BJ (cell line): ENCODE results near the gene ST3GAL4. TPM values are rescaled to one million over a fixed set of nuclear protein-coding genes. Genes with fewer than 3 reads are reported as not detected.
A peak's percentile ranks its signal among the peaks of the same experiment; 100 is the strongest.

Experiments
- CTCF ChIA-PET: fragments of 350-600 bp; formaldehyde crosslinking; extraction: SDS; loops from one replicate; lab custom pipeline; 2021; ENCODE audit warnings: antibody characterized with exemption, inconsistent platforms; lab: Yijun Ruan, JAX
- POLR2A ChIA-PET: fragments of 300-600 bp; sonication (Branson Sonifier 250); formaldehyde crosslinking; extraction: SDS; loops from one replicate; lab custom pipeline; 2021; ENCODE audit warnings: antibody characterized with exemption; lab: Charles Lee
- DNase-seq: peaks from one replicate; pipeline ENCODE4 v3.0.0-alpha.2; 2011; ENCODE audit warnings: low read depth
- H3K27me3 ChIP-seq: 2 replicates; pipeline ENCODE4 v1.6.0; 2011; ENCODE audit warnings: low read length; ENCODE audit not compliant: control insufficient read depth, insufficient read depth
- H3K36me3 ChIP-seq: 2 replicates; pipeline ENCODE4 v1.5.1; 2011; ENCODE audit warnings: low read length; ENCODE audit not compliant: control insufficient read depth, insufficient read depth
- H3K4me3 ChIP-seq: 2 replicates; pipeline ENCODE4 v1.5.1; 2011; ENCODE audit warnings: low read depth, mild to moderate bottlenecking, control low read depth, low read length
- CTCF ChIP-seq: IDR thresholded peaks from 2 replicates; pipeline ENCODE4 v1.5.1; 2011; ENCODE audit warnings: low read depth, mild to moderate bottlenecking, control low read depth, inconsistent platforms, low read length, moderate library complexity; ENCODE audit not compliant: insufficient read depth
- polyA plus RNA-seq: library from polyadenylated mRNA; depleted of rRNA; stranded (reverse); fragments of >200 nt; gene quantifications from 2 replicates; pipeline ENCODE4 v1.2.3, GENCODE V29; 2011

The ST3GAL4 gene
- polyA plus RNA-seq, 1 experiment: 31.8 TPM

GRCh38 chr11:126329644-126330211 is 25.8 kb upstream of the ST3GAL4 start:
- H3K4me3 ChIP-seq: no peak overlapping the region
- ChIA-PET POLR2A (no interaction called here), CTCF (interaction anchor here (0.9 to 2.2 kb wide), 3 partner anchors 10 to 19 kb away, joined by 3 to 9 read pairs (median 7); no protein-coding TSS in a partner anchor)
- H3K36me3 ChIP-seq: no peaks in the 10 kb centered on the region
- no peak for TF ChIP-seq CTCF
- no peaks in the 10 kb centered on the region for H3K27me3 ChIP-seq
- no peak for DNase-seq

DNA sequence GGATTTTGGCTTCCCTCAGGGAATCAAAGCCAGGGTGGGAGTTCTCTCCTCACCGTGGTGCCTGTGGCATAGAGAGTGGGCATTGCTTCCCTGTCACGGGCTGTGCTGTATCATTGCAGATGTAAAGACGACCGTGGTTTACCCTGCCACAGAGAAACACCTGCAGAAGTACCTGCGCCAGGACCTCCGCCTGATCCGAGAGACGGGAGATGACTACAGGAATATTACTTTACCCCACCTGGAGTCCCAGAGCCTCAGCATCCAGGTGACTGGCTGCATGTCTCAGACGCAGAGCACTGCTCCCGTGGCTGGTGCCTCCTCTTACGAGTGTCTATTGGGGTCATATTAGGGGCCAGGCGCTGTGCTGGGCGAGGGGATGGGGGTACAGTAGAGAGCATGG is 24.2 kb upstream of the ST3GAL4 start:
- no peaks in the 10 kb centered on the region for H3K27me3 ChIP-seq
- CTCF ChIA-PET: interaction anchor here (0.8 to 2.1 kb wide), 3 partner anchors 13 to 21 kb away, joined by 4 to 9 read pairs (median 6); no protein-coding TSS in a partner anchor
- no peaks in the 10 kb centered on the region for H3K36me3 ChIP-seq
- no peak overlapping the region for H3K4me3 ChIP-seq
- POLR2A ChIA-PET: no interaction called here
- no peak for DNase-seq
- no peak for TF ChIP-seq CTCF

- no peaks in the 10 kb centered on the region for H3K36me3 ChIP-seq
- TF ChIP-seq CTCF: no peak
- no peak overlapping the region for H3K4me3 ChIP-seq
- H3K27me3 ChIP-seq: no peaks in the 10 kb centered on the region
- ChIA-PET CTCF (interaction anchor here (2.1 kb wide), 1 partner anchor 22 kb away, joined by 6 read pairs; no protein-coding TSS in a partner anchor), POLR2A (interaction anchor here (0.6 to 0.9 kb wide), 2 partner anchors 10 to 51 kb away, joined by 3 read pairs; no protein-coding TSS in a partner anchor)
- DNase-seq: peak; percentile 69
Observed at GRCh38 chr11:126332221-126332711, 23.2 kb upstream of the ST3GAL4 start.

DNA sequence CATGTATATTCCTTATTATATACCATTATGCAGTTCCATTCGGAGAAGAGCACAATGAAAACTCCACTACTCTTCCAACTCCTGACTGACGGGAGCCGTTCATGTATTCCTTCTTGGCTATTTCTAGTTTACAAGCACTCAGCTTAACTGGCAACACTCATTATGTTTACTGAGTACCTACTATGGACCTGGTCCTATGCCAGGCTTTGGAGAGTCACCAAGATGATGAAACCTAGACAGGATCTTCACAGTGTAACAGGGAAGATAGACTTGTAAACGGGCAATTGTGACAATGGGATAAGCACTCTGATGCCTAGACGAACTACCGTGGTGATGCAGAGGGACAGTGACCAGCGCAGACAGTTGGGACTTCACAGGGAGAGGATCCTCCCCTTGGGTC is 22.3 kb upstream of the ST3GAL4 start:
- TF ChIP-seq CTCF: no peak
- Histone ChIP-seq H3K36me3 (no peaks in the 10 kb centered on the region), H3K27me3 (no peaks in the 10 kb centered on the region), H3K4me3 (no peak overlapping the region)
- no peak for DNase-seq
- ChIA-PET POLR2A (no interaction called here), CTCF (interaction anchor here (0.6 to 2.1 kb wide), 3 partner anchors 11 to 150 kb away, joined by 3 to 6 read pairs (median 3); no protein-coding TSS in a partner anchor)

- ChIA-PET CTCF (interaction anchor here (4.0 kb wide), 1 partner anchor 24 kb away, joined by 17 read pairs; no protein-coding TSS in a partner anchor), POLR2A (no interaction called here)
- no peak for TF ChIP-seq CTCF
- H3K4me3 ChIP-seq: no peak overlapping the region
- no peak for DNase-seq
- no peaks in the 10 kb centered on the region for H3K27me3 ChIP-seq
- no peaks in the 10 kb centered on the region for H3K36me3 ChIP-seq
Observed at GRCh38 chr11:126334659-126335462, 20.6 kb upstream of the ST3GAL4 start.
